ENCODE data around the gene NXN.
"Not testable (repeated sequence)": the region's sequence is repeated elsewhere in the genome, so short reads cannot be mapped to it uniquely, and the experiment has no call there.

The NXN gene

DNA sequence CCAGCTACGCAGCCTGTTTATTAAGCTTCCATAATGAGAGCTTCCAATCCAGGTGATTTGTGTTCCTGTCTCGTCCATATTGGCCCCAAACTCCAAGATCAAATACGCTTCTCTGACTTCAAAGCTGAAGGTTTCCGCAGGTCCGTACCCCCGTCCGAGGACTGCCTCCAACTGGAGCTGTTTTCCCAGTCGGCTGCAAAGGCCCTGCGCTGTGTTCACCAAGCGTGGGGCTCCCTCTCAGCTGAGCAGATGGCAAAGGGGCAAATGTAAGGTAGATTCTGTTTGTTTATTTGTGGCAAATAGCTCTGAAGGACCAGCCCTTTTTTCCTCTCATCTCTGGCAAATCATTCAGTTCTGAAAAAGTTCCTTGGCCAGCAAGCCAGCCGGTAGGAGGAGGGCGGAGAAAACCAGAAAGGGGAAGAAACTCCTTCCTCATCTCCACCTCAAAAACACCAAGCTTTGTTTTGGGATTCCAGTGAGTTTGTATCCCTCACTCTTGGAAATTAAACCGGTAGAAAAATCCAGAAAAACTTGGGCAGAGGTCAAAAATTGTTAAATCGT, 35.2 kb downstream of the NXN start:
- H3K4me3 Mint-ChIP-seq, result no peak overlapping the region
- no peaks in the 10 kb centered on the region for H3K4me1 Mint-ChIP-seq
- no peak for DNase-seq
- ATAC-seq (replicated peaks), result no peak
- no peaks in the 10 kb centered on the region for H3K9me3 Mint-ChIP-seq
- H3K27me3 Mint-ChIP-seq, result peaks cover 0 to 5% of the 10 kb centered on the region in 2 donors
- no peaks in the 10 kb centered on the region for H3K36me3 Mint-ChIP-seq
- no peak overlapping the region for H3K27ac Mint-ChIP-seq

DNA sequence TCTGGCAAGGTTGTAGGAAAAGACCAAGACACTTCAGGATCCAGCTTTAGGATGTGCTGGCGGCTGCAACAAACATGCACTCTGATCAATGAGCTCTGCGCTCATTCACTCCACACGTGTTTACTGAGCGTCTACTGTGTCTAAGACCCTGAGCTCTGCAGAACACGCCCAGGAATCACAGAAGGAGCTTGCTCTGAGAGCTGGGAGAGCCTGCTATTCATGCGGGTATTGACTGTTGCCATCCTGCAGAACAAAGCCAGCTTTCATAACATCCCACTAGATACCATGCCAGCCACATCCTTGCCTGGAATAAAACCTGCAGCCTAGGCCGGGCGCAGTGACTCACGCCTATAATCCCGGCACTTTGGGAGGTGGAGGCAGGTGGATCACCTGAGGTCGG, 44.1 kb downstream of the NXN start:
- no peaks in the 10 kb centered on the region for H3K36me3 Mint-ChIP-seq
- DNase-seq, result no peak
- H3K9me3 Mint-ChIP-seq, result no peaks in the 10 kb centered on the region
- H3K27ac Mint-ChIP-seq, result no peak overlapping the region
- ATAC-seq (replicated peaks), result no peak
- no peaks in the 10 kb centered on the region for H3K4me1 Mint-ChIP-seq
- H3K4me3 Mint-ChIP-seq, result no peak overlapping the region
- peaks cover 4 to 13% of the 10 kb centered on the region in 2 donors for H3K27me3 Mint-ChIP-seq

DNA sequence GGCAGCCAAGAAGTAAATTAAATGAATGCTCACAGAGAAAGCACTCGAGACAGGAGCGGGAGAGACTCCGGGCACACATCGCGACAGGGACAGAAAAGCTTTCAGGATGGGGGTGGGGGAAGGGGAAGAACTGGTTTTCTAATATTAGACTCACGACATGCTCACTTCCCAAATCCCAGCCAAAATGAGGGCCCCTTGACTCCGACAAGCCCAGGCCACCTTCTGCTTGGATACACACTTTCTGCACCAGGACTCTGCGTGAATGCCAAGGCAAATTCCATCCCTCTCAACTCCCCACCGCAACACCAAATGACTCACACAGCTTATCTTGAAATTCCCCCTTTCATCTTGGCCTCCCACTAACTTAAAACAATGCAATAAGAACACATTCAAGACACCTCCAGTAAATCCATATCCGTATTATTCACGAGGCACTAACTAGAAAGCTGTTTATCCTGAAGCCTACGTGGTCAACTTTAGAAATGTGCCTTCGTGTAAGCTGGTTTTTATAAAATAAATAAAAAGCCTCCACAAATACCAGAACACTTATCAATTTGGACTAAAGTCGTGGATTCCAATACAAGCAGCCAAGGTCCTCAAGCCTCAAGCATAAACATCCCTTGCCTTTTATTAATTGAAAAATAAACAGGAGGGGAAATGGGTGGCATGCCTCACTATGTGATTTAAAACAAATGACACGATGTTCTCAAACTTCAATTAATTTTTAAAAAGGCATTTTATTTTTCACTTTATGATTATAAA, 46.1 kb downstream of the NXN start:
- H3K4me1 Mint-ChIP-seq, result no peaks in the 10 kb centered on the region
- H3K36me3 Mint-ChIP-seq, result no peaks in the 10 kb centered on the region
- no peaks in the 10 kb centered on the region for H3K9me3 Mint-ChIP-seq
- peaks cover 4 to 18% of the 10 kb centered on the region in 2 donors for H3K27me3 Mint-ChIP-seq
- ATAC-seq (replicated peaks) (no peak), DNase-seq (no peak)
- no peak overlapping the region for H3K4me3 Mint-ChIP-seq
- H3K27ac Mint-ChIP-seq, result no peak overlapping the region

DNA sequence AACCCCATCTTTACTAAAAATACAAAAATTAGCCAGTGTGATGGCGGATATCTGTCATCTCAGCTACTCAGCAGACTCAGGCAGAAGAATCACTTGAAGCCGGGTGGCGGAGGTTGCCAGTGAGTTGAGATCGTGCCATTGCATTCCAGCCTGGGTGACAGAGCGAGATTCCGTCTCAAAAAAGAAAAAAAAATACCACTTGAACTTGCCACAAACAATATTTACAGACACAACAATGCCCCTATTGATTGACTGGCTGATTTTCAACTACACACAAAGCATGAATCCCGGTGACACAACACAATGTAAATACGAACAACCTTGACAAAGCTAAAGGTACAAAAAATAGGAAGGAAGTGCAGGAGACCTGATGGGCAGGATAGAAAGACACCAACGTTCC, 49.3 kb downstream of the NXN start:
- no peaks in the 10 kb centered on the region for H3K36me3 Mint-ChIP-seq
- H3K9me3 Mint-ChIP-seq, result no peaks in the 10 kb centered on the region
- H3K4me3 Mint-ChIP-seq, result no peak overlapping the region
- no peak overlapping the region for H3K27ac Mint-ChIP-seq
- H3K4me1 Mint-ChIP-seq, result no peaks in the 10 kb centered on the region
- peaks cover 12 to 32% of the 10 kb centered on the region in 2 donors for H3K27me3 Mint-ChIP-seq
- DNase-seq (no peak), ATAC-seq (replicated peaks) (no peak)

DNA sequence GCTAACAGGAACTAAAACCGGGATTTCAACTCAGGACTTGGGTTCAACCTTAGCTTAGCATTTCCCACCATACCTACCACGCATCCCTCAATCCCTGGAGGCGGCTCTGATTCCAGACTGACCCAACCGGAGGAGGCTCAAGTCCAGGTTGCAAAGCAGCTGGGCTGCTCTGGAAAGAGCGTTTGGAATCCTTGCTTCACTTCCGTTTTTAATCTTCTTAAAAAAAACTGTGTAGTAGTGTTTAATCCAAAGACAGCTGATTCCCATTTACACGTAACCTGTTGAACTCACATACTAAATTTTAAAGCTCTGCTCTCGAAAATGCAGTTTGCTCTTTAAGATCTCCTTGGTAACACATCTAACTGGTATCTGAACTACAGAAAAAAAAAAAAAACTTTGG, 50.0 kb downstream of the NXN start:
- Mint-ChIP-seq H3K4me3 (no peak overlapping the region), H3K4me1 (no peaks in the 10 kb centered on the region), H3K36me3 (no peaks in the 10 kb centered on the region), H3K9me3 (no peaks in the 10 kb centered on the region), H3K27ac (no peak overlapping the region), H3K27me3 (peaks cover 12 to 36% of the 10 kb centered on the region in 2 donors)
- no peak for DNase-seq
- ATAC-seq (replicated peaks), result no peak

DNA sequence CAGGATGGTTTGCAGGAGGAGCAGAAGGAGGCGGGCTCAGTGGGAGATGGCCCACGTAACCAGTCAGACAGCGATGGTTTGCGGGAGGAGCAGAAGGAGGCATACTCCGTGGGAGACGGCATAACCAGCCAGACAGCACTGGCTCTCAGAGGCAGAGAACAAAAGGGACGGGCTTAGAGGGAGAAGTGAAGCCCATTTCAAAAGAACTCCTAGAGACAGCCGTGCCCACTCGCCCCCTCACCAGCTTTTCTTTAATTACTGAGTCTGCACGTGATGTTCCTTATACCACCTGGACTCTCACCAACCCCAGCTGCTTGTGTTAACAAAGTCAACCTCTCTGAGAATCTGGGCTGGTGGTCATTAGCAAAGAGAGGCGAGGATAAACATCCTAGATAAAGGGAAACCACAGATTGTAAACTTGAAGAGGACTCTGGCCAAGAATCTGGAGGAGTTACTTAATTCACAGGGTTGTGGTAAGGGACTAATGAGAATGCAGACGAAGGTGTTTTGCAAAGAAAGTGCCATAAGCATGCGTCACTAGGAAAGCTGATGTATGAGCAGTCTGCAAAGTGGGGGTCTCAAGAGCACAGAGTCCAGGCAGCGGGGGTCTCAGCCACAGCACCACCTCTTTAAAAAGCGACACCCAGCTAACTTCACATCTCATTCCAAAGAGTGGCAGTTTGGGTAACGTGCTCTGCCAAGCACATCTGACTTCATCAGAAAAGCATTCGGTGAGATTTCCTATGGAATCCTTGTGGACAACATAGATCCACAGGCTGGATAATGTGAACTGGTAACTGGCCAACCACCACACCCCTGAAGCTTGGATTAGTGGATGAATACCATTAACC, 51.7 kb downstream of the NXN start:
- H3K27me3 Mint-ChIP-seq, result peaks cover 10 to 39% of the 10 kb centered on the region in 2 donors
- no peak overlapping the region for H3K4me3 Mint-ChIP-seq
- DNase-seq, result no peak
- no peak for ATAC-seq (replicated peaks)
- H3K9me3 Mint-ChIP-seq, result no peaks in the 10 kb centered on the region
- H3K4me1 Mint-ChIP-seq, result no peaks in the 10 kb centered on the region
- no peaks in the 10 kb centered on the region for H3K36me3 Mint-ChIP-seq
- H3K27ac Mint-ChIP-seq, result no peak overlapping the region

DNA sequence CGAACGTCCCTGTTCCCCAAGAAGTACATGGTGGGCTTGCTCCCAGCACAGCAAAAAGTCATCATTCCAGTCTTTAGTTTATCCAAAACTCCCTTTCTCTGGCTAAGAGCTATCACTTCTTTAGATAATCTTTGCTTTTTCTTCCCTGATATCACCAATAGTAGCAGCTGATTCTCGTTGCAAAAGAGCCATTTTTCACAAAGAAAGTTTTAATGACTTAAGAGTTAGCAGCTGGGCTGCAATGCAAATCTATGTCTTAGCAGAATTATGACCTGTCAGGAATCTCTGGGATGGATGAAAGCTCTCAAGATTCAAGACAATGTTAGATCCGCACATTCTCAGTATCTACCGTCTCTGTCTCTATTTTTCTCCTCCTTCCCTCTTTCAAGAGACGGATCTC, 53.8 kb downstream of the NXN start:
- Mint-ChIP-seq H3K27me3 (peaks cover 10 to 45% of the 10 kb centered on the region in 2 donors), H3K27ac (no peak overlapping the region), H3K4me3 (no peak overlapping the region), H3K36me3 (no peaks in the 10 kb centered on the region), H3K9me3 (no peaks in the 10 kb centered on the region), H3K4me1 (no peaks in the 10 kb centered on the region)
- DNase-seq, result no peak
- no peak for ATAC-seq (replicated peaks)

DNA sequence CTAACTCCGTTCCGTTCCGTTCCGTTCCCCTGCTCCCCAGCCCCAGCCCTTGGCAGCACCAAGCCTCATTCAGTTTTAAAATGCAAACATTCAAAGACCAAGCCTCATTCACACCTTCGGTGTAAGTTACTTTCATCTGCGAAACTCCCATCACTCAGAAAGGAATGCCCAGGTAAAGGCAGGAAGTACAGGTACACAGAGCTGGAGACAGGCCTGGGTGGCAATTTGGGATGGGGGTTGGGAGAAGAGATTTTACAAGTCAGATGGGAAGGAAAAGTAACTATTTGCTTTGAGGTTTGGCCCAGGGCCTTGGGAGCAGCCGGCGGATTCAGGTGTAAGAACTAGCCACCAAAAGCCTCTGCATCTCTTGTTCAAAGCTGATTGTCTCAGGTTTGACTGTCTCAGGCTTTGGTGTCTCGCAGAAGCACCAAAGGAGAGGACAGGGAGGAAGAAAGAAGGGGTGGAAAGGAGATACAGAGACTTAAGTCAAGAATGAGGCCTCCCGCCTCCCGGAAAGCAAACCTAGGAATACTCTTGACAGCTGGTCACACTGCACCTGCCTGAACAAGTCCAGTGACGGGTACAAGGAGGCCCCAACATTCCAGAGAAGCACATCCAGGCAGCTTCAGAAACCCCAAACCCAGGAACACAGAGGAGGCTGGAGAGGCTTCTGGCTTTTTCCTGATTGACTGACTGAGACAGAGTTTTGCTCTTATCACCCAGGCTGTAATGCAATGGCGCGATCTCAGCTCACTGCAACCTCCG, 54.7 kb downstream of the NXN start:
- Mint-ChIP-seq H3K27ac (no peak overlapping the region), H3K4me1 (no peaks in the 10 kb centered on the region), H3K27me3 (peaks cover 10 to 38% of the 10 kb centered on the region in 2 donors), H3K4me3 (no peak overlapping the region), H3K9me3 (no peaks in the 10 kb centered on the region), H3K36me3 (no peaks in the 10 kb centered on the region)
- DNase-seq (no peak), ATAC-seq (replicated peaks) (no peak)

DNA sequence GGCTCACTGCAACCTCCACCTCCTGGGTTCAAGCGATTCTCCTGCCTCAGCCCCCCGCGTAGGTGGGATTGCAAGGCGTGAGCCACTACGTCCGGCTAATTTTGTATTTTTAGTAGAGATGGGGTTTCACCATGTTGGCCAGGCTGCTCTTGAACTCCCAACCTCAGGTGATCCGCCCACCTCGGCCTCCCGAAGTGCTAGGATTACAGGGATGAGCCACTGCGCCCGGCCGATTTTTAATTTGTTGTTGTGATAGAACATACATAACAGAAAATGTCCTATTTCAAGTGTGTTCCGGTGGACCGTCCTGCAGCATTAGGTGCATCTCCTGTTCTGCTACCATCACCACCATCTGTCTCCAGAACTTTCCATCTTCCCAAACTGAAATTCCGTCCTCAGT, 55.3 kb downstream of the NXN start:
- H3K27ac Mint-ChIP-seq; H3K4me1 Mint-ChIP-seq; H3K36me3 Mint-ChIP-seq; H3K9me3 Mint-ChIP-seq; H3K4me3 Mint-ChIP-seq; DNase-seq; ATAC-seq (replicated peaks): not testable (repeated sequence)
- peaks cover 10 to 34% of the 10 kb centered on the region in 2 donors for H3K27me3 Mint-ChIP-seq

DNA sequence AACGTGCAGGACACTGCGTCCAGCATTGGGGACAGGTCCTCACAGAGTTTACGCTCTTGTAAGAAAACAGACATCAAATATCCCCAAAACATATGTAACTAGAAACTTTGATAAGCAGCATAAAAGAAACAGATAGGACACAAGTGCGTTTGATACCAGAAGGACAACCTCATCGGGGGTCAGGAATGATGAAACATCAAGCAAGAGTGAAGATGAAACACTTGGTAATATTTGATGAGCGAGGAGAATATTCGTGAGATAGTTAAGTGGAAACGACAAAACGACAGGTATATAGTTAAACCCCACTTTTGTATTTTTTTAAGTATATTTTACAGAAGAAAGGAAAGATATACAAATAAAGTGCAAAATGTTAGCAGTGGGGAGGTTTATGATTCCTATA, 55.9 kb downstream of the NXN start:
- Mint-ChIP-seq H3K4me3 (no peak overlapping the region), H3K27ac (no peak overlapping the region), H3K4me1 (no peaks in the 10 kb centered on the region), H3K27me3 (peaks cover 10 to 34% of the 10 kb centered on the region in 2 donors), H3K9me3 (no peaks in the 10 kb centered on the region), H3K36me3 (no peaks in the 10 kb centered on the region)
- ATAC-seq (replicated peaks) (no peak), DNase-seq (no peak)

DNA sequence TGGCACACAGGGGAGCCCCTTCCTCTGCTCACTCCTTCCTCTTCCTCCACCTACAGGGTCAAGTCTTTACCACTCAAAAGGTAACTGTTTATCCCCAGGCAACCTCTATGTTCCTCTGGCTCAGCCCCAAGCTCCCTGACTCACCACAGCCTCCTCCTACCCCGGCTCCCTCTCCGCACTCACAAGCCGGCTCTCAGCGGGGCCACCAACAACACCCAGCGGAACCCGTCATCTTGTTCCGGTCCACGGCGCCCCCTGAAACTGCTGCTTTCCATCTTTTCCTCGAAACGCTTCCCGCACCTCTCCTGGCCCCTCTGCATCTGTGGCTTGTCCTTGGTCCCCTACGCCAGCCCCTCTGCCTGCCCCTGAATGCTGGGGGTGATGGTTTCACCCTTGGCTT, 58.4 kb downstream of the NXN start:
- no peaks in the 10 kb centered on the region for H3K36me3 Mint-ChIP-seq
- H3K27me3 Mint-ChIP-seq, result peaks cover 15 to 20% of the 10 kb centered on the region in 2 donors
- no peak overlapping the region for H3K4me3 Mint-ChIP-seq
- no peak for ATAC-seq (replicated peaks)
- no peaks in the 10 kb centered on the region for H3K9me3 Mint-ChIP-seq
- no peak overlapping the region for H3K27ac Mint-ChIP-seq
- DNase-seq, result no peak
- H3K4me1 Mint-ChIP-seq, result no peaks in the 10 kb centered on the region

DNA sequence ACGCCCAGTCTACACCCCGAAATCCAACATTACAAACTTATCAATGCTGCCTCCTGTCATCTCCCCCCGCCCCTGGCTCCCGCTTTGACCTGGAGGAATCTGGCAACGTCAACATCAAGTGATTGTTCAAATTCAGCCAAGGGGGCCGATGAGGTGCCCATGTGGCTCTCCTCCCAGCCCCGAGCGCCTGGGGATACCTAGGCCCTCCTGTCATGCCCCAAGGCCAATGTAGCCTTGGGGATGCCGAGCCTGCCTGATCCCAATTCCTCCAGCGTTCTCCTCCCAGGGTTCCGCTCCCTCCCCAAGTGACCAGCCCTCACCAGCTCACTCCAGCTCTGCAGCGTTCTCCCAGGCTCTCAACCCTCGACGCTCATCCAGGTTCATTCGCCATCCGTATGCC, 59.4 kb downstream of the NXN start:
- Mint-ChIP-seq H3K27me3 (peaks cover 11 to 20% of the 10 kb centered on the region in 2 donors), H3K27ac (no peak overlapping the region), H3K4me1 (no peaks in the 10 kb centered on the region), H3K36me3 (no peaks in the 10 kb centered on the region), H3K4me3 (no peak overlapping the region), H3K9me3 (no peaks in the 10 kb centered on the region)
- ATAC-seq (replicated peaks) (no peak), DNase-seq (no peak)

DNA sequence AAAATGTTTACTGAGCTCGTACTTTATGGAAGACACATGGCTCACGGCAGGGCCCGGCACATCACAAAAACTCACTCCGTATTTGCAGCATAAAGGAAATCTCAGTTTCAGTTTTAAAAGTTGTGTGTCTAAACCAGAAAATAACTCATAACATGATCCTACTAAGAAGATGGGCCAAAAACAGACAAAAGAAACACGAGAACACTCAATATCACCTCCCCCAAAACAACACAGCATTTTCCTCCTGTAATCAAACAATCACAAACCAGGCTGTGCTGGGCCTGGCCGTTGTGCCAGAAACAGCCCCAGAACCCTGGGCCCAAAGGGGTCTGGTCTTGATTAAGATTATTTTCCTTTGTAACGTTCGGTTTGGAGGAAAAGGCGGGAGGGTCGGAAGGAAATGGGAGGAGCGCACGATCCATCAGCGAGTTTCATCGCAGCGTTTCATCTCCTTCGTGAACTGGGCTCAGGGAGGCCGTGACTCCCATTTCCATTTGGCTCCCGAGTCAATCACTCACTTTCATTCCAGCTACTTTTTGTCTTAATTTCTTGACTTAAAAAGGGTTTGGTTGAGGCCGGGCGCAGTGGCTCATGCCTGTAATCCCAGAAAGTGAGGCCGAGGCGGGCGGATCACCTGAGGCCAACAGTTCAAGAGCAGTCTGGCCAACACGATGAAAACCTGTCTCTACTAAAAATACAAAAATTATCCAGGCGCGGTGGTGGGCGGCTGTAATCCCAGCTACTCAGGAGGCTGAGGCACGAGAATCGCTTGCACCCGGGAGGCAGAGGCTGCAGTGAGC, 61.4 kb downstream of the NXN start:
- peaks cover 20 to 21% of the 10 kb centered on the region in 2 donors for H3K27me3 Mint-ChIP-seq

More for the DNA sequence above, 61.4 kb downstream of the NXN start:
- no peaks in the 10 kb centered on the region for H3K4me1 Mint-ChIP-seq
- no peaks in the 10 kb centered on the region for H3K36me3 Mint-ChIP-seq
- ATAC-seq (replicated peaks) (no peak), DNase-seq (no peak)
- no peak overlapping the region for H3K27ac Mint-ChIP-seq
- H3K4me3 Mint-ChIP-seq, result no peak overlapping the region
- no peaks in the 10 kb centered on the region for H3K9me3 Mint-ChIP-seq
